Mesenchymal stem cell (in vitro differentiated cells and primary cell): ENCODE data around the gene HOXD11.

Experiments used
- DNase-seq: peaks from one replicate; pipeline ENCODE4 v3.0.0-alpha.2; 2013
- H2AFZ ChIP-seq: one replicate; pipeline ENCODE4 v1.6.1; 2013; ENCODE audit warnings: low read depth, mild to moderate bottlenecking, control low read depth, inconsistent platforms, low read length, moderate library complexity
- H2AK5ac ChIP-seq: 2 replicates; pipeline ENCODE4 v1.6.1; 2013; ENCODE audit warnings: low read length, moderate library complexity, mild to moderate bottlenecking, inconsistent platforms; ENCODE audit not compliant: severe bottlenecking
- H2BK120ac ChIP-seq: one replicate; pipeline ENCODE4 v1.6.1; 2013; ENCODE audit warnings: low read depth, mild to moderate bottlenecking, inconsistent platforms, low read length, moderate library complexity
- H2BK12ac ChIP-seq, 2 experiments: one replicate each; pipeline ENCODE4 v1.6.1; 2013; ENCODE audit warnings: inconsistent platforms in 2 of 2, low read length in 2 of 2, mild to moderate bottlenecking in 2 of 2, moderate library complexity in 2 of 2, control low read depth in 1 of 2
- H2BK15ac ChIP-seq: one replicate; pipeline ENCODE4 v1.6.1; 2013; ENCODE audit warnings: mild to moderate bottlenecking, low read depth, inconsistent platforms; ENCODE audit not compliant: poor library complexity, severe bottlenecking
- H2BK5ac ChIP-seq: 2 replicates; pipeline ENCODE4 v1.6.1; 2013; ENCODE audit warnings: low read depth, mild to moderate bottlenecking, low read length, control low read depth, inconsistent platforms; ENCODE audit not compliant: poor library complexity, severe bottlenecking
- H3K14ac ChIP-seq, 2 experiments: one replicate each; pipeline ENCODE4 v1.6.1; 2013; ENCODE audit warnings: inconsistent platforms in 2 of 2, low read length in 2 of 2, control low read depth in 1 of 2, mild to moderate bottlenecking in 1 of 2, moderate library complexity in 1 of 2
- H3K18ac ChIP-seq, 2 experiments: one replicate each; pipeline ENCODE4 v1.6.1; 2013; ENCODE audit warnings: inconsistent platforms in 2 of 2, low read length in 2 of 2, control low read depth in 1 of 2, low read depth in 1 of 2, mild to moderate bottlenecking in 1 of 2
- H3K23ac ChIP-seq, 2 experiments: one replicate each; pipeline ENCODE4 v1.6.1; 2013; ENCODE audit warnings: inconsistent platforms in 2 of 2, low read length in 2 of 2, mild to moderate bottlenecking in 2 of 2, moderate library complexity in 2 of 2, control low read depth in 1 of 2
- H3K27ac ChIP-seq: 2 replicates; pipeline ENCODE4 v1.5.1; 2013; ENCODE audit warnings: mild to moderate bottlenecking, moderate library complexity, low read length, control low read depth, inconsistent platforms; ENCODE audit not compliant: poor library complexity, severe bottlenecking
- H3K27me3 ChIP-seq, 2 experiments: 2 replicates each; pipeline versions ENCODE4 v1.6.1 to v1.7.0; 2013; ENCODE audit warnings: low read length in 2 of 2, mild to moderate bottlenecking in 2 of 2, moderate library complexity in 2 of 2, control low read depth in 1 of 2, inconsistent platforms in 1 of 2; ENCODE audit not compliant: control insufficient read depth in 1 of 2, insufficient read depth in 1 of 2
- H3K36me3 ChIP-seq, 2 experiments: 2 replicates each; pipeline versions ENCODE4 v1.6.1 to v1.7.0; 2013; ENCODE audit warnings: low read length in 2 of 2, control low read depth in 1 of 2, inconsistent platforms in 1 of 2, low read depth in 1 of 2, mild to moderate bottlenecking in 1 of 2; ENCODE audit not compliant: insufficient read depth in 2 of 2, control insufficient read depth in 1 of 2
- H3K4ac ChIP-seq, 2 experiments: one replicate each; pipeline ENCODE4 v1.6.1; 2013; ENCODE audit warnings: inconsistent platforms in 2 of 2, low read length in 2 of 2, mild to moderate bottlenecking in 2 of 2, moderate library complexity in 2 of 2, control low read depth in 1 of 2, low read depth in 1 of 2
- H3K4me1 ChIP-seq: 2 replicates; pipeline ENCODE4 v1.6.1; 2013; ENCODE audit warnings: low read depth, low read length, control low read depth; ENCODE audit not compliant: control insufficient read depth, insufficient read depth
- H3K4me2 ChIP-seq: 2 replicates; pipeline ENCODE4 v1.6.1; 2013; ENCODE audit warnings: low read length, mild to moderate bottlenecking, inconsistent platforms; ENCODE audit not compliant: poor library complexity, severe bottlenecking
- H3K4me3 ChIP-seq, 2 experiments: 2 replicates each; pipeline versions ENCODE4 v1.5.1 to v1.7.0; 2013; ENCODE audit warnings: low read length in 2 of 2, mild to moderate bottlenecking in 2 of 2, control low read depth in 1 of 2, low read depth in 1 of 2; ENCODE audit not compliant: insufficient read depth in 1 of 2
- H3K79me1 ChIP-seq: replicated peaks from 2 replicates; pipeline ENCODE4 v1.6.1; 2013; ENCODE audit warnings: mild to moderate bottlenecking, control low read depth, low read length, inconsistent platforms; ENCODE audit not compliant: poor library complexity, severe bottlenecking
- H3K9ac ChIP-seq: 2 replicates; pipeline ENCODE4 v1.7.0; 2013; ENCODE audit warnings: mild to moderate bottlenecking, low read length, moderate library complexity
- H3K9me3 ChIP-seq: 2 replicates; pipeline ENCODE4 v1.7.0; 2013; ENCODE audit warnings: mild to moderate bottlenecking, low read length; ENCODE audit not compliant: control insufficient read depth
- H4K8ac ChIP-seq: one replicate; pipeline ENCODE4 v1.6.1; 2013; ENCODE audit warnings: inconsistent platforms, mild to moderate bottlenecking, low read length, moderate library complexity
- H4K91ac ChIP-seq: one replicate; pipeline ENCODE4 v1.6.1; 2013; ENCODE audit warnings: mild to moderate bottlenecking, low read length, inconsistent platforms
- WGBS: methylation state at CpG from one replicate; pipeline ENCODE4 v1.1.7; 2013; ENCODE audit warnings: mixed read lengths; 5-methylcytosine and 5-hydroxymethylcytosine counted together

HOXD11 gene

DNA sequence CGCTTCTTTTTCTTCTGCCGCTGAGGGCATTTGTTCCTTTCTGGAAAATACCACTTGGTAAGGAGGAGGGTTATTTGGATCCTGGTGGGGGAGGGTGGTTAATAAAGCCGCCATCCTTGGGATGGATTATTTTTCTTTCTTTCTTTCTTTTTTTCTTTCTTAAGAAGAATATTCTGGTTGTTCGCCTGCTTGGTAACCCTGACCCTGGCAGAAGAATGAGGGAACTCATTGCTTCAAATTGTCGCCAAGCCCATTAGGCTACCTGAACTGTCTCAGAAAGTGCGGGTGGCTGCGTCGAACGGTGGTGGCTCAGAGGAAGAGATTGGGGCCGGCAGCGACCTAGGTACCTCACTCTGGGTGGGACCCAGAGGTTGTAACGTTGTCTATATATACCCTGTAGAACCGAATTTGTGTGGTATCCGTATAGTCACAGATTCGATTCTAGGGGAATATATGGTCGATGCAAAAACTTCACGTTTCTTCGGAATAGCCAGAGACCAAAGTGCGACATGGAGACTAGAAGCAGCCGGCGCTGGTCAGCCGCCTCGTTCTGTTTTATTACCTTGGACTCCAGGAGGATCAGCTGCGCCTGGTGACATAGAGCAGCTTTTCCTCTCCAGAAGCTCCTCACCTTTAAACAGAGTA lies 43.0 kb downstream of the HOXD11 start:
- H3K4ac ChIP-seq = no peak overlapping the region
- no peak overlapping the region for H4K8ac ChIP-seq
- no peaks in the 10 kb centered on the region for H3K9me3 ChIP-seq
- no peak for DNase-seq
- H3K4me2 ChIP-seq = no peak overlapping the region
- no peak overlapping the region for H3K27ac ChIP-seq
- no peak overlapping the region for H2BK5ac ChIP-seq
- H3K27me3 ChIP-seq = peaks cover 0 to 68% of the 10 kb centered on the region in 2 experiments
- no peak overlapping the region for H3K23ac ChIP-seq
- H2BK15ac ChIP-seq = no peak overlapping the region
- H3K18ac ChIP-seq = no peak overlapping the region
- no peak overlapping the region for H2BK12ac ChIP-seq
- 36% methylated on average over 22 of the region's 24 CpGs for WGBS
- no peak overlapping the region for H4K91ac ChIP-seq
- peaks cover 12% of the 10 kb centered on the region for H3K4me1 ChIP-seq
- no peak overlapping the region for H3K9ac ChIP-seq
- H2BK120ac ChIP-seq = no peak overlapping the region
- H3K36me3 ChIP-seq = peaks cover 14 to 15% of the 10 kb centered on the region in 2 experiments
- H2AK5ac ChIP-seq = no peak overlapping the region
- H2AFZ ChIP-seq = no peak overlapping the region
- H3K4me3 ChIP-seq = no peak overlapping the region
- no peak overlapping the region for H3K14ac ChIP-seq
- peaks cover 8% of the 10 kb centered on the region for H3K79me1 ChIP-seq

DNA sequence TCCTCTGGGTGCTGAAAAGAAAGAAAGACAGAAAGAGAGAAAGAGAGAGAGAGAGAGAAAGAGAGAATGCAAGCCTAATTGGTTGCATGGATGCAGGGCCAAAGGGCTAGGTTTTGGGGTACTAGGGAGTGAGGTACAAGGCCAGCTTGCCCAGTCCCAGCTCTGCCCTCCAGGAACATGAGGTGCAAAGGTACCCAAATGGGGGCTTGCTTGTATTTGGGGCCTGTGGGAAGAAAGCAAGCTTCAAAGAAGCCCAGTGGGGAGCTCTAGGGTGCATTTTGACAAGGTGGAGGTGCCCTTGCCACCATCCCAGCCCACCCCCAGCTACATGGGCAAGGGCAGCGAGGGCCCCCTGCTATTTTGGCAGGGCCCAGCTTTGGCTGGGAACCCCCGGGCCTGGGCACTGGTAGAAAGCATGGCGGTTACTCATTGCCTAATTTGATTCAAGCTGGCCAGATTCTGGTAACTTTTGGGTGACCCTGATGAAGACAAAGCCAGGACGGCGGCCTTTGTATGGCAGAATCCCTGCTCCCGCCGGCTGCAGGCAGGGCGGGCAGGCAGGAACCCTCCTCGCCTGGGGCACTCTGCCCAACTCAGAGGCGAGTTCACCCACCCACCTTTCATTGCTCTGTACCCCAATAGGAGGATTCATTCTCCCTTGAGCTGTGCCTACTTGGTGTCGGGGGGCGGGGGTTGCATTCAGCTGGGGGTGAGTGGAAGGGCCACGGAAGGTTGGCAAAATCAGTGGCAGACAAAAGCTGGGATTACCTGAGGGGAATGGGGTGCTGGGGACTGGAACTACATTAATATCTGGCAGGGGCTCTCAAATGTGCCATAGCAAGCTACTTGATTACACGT lies 43.7 kb downstream of the HOXD11 start:
- H3K9me3 ChIP-seq = no peaks in the 10 kb centered on the region
- WGBS = 43% methylated on average over 11 of the region's 14 CpGs
- no peak overlapping the region for H2AK5ac ChIP-seq
- H2AFZ ChIP-seq = no peak overlapping the region
- H3K18ac ChIP-seq = no peak overlapping the region
- H2BK12ac ChIP-seq = no peak overlapping the region
- H3K23ac ChIP-seq = no peak overlapping the region
- peaks cover 0 to 70% of the 10 kb centered on the region in 2 experiments for H3K27me3 ChIP-seq
- no peak for DNase-seq
- H2BK5ac ChIP-seq = no peak overlapping the region
- H3K79me1 ChIP-seq = peaks cover 8% of the 10 kb centered on the region
- no peak overlapping the region for H2BK15ac ChIP-seq
- H3K9ac ChIP-seq = no peak overlapping the region
- H3K4me1 ChIP-seq = peaks cover 12% of the 10 kb centered on the region
- H3K27ac ChIP-seq = no peak overlapping the region
- no peak overlapping the region for H3K4ac ChIP-seq
- H3K4me3 ChIP-seq = no peak overlapping the region
- H3K36me3 ChIP-seq = peaks cover 14 to 16% of the 10 kb centered on the region in 2 experiments
- no peak overlapping the region for H4K8ac ChIP-seq
- no peak overlapping the region for H3K14ac ChIP-seq
- no peak overlapping the region for H4K91ac ChIP-seq
- H2BK120ac ChIP-seq = no peak overlapping the region
- no peak overlapping the region for H3K4me2 ChIP-seq

DNA sequence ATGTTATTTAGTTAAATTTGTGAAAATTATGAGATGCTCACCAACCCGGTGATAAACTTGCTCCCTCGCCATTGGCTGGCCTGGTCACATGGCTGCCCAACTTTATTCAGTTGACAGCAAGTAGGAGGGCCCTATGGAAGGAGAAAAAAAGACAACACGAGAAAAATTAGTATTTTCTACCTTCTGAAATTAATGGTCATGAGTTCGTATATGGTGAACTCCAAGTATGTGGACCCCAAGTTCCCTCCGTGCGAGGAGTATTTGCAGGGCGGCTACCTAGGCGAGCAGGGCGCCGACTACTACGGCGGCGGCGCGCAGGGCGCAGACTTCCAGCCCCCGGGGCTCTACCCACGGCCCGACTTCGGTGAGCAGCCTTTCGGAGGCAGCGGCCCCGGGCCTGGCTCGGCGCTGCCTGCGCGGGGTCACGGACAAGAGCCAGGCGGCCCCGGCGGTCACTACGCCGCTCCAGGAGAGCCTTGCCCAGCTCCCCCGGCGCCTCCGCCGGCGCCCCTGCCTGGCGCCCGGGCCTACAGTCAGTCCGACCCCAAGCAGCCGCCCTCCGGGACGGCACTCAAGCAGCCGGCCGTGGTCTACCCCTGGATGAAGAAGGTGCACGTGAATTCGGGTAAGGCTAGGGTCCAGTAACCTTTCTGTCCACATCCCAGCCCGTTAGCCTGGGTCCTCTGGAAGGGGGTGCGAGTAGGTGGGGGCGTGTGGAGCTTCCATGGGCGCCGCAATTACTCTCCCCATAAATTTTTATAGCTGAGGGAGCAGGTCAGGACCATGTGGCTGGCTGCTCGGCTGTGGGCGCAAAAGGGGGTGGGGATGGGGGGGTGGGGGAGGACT lies 44.6 kb downstream of the HOXD11 start, which contains the start of gene HOXD4:
HOXD4 (plus strand) TSS at position 109 of the 846 bp plus-strand sequence; CDS start at position 193, 84 bp downstream.
- DNase-seq = no peak
- Histone ChIP-seq H3K18ac (no peak within 1 kb of the TSS), H3K4me3 (peak within 1 kb of the TSS in 1 of 2 experiments; percentile 59), H3K4me2 (peak within 1 kb of the TSS; percentile 90), H4K8ac (no peak within 1 kb of the TSS), H3K27me3 (peaks cover 0 to 74% of the 10 kb centered on the region in 2 experiments), H3K4me1 (peaks cover 12% of the 10 kb centered on the region), H2BK120ac (no peak within 1 kb of the TSS), H3K36me3 (peaks cover 14 to 16% of the 10 kb centered on the region in 2 experiments), H2AFZ (no peak within 1 kb of the TSS), H2BK5ac (no peak within 1 kb of the TSS), H3K79me1 (peaks cover 12% of the 10 kb centered on the region), H2BK12ac (no peak within 1 kb of the TSS), H3K23ac (no peak within 1 kb of the TSS), H2AK5ac (no peak within 1 kb of the TSS), H3K9me3 (no peaks in the 10 kb centered on the region), H3K9ac (no peak within 1 kb of the TSS), H3K27ac (no peak within 1 kb of the TSS), H3K14ac (no peak within 1 kb of the TSS), H4K91ac (no peak within 1 kb of the TSS), H3K4ac (no peak within 1 kb of the TSS), H2BK15ac (no peak within 1 kb of the TSS)
- WGBS = 13% methylated on average over 53 of the region's 55 CpGs
